NCI-H2107 (cell line): ENCODE data around the gene KCNJ6.
"Not testable (repeated sequence)": the region's sequence is repeated elsewhere in the genome, so short reads cannot be mapped to it uniquely, and the experiment has no call there.

Source experiments
- DNase-seq: peaks from one replicate; lab custom pipeline; 2025; lab: John Stamatoyannopoulos, UW

Gene KCNJ6

GRCh38 chr21:37643862-37644261 is 272.4 kb downstream of the KCNJ6 start:
- not testable (repeated sequence) for DNase-seq

- DNase-seq, result peak; percentile 26
These were observed 273.8 kb downstream of the KCNJ6 start for GRCh38 chr21:37642493-37642892.

- DNase-seq, result no peak
These were observed 276.5 kb downstream of the KCNJ6 start for GRCh38 chr21:37639756-37640155.

- DNase-seq, result no peak
These were observed 280.0 kb downstream of the KCNJ6 start for GRCh38 chr21:37636152-37636860.

GRCh38 chr21:37631319-37632117 is 284.7 kb downstream of the KCNJ6 start:
- no peak for DNase-seq

GRCh38 chr21:37630872-37631271 is 285.4 kb downstream of the KCNJ6 start:
- DNase-seq, result no peak

- DNase-seq, result no peak
These were observed 287.9 kb downstream of the KCNJ6 start for GRCh38 chr21:37628362-37628761.

GRCh38 chr21:37627561-37627960 is 288.7 kb downstream of the KCNJ6 start:
- no peak for DNase-seq

- no peak for DNase-seq
These were observed 289.2 kb downstream of the KCNJ6 start for GRCh38 chr21:37627074-37627473.

GRCh38 chr21:37626320-37626719 is 289.9 kb downstream of the KCNJ6 start:
- DNase-seq, result no peak

GRCh38 chr21:37623689-37624088 is 292.6 kb downstream of the KCNJ6 start:
- no peak for DNase-seq

- no peak for DNase-seq
These were observed 293.1 kb downstream of the KCNJ6 start for GRCh38 chr21:37623183-37623582.

- DNase-seq, result no peak
These were observed 293.5 kb downstream of the KCNJ6 start for GRCh38 chr21:37622755-37623154.

GRCh38 chr21:37620401-37620800 is 295.9 kb downstream of the KCNJ6 start:
- no peak for DNase-seq

- DNase-seq, result no peak
These were observed 296.7 kb downstream of the KCNJ6 start for GRCh38 chr21:37619464-37619974.

- no peak for DNase-seq
These were observed 298.2 kb downstream of the KCNJ6 start for GRCh38 chr21:37618081-37618480.

GRCh38 chr21:37615962-37616361 is 300.3 kb downstream of the KCNJ6 start:
- DNase-seq, result no peak

GRCh38 chr21:37614351-37614875 is 301.8 kb downstream of the KCNJ6 start:
- no peak for DNase-seq

- DNase-seq, result no peak
These were observed 309.2 kb downstream of the KCNJ6 start for GRCh38 chr21:37607081-37607480.

GRCh38 chr21:37606549-37606948 is 309.7 kb downstream of the KCNJ6 start:
- DNase-seq, result no peak

GRCh38 chr21:37605006-37605405 is 311.3 kb downstream of the KCNJ6 start:
- DNase-seq, result no peak

- no peak for DNase-seq
These were observed 313.1 kb downstream of the KCNJ6 start for GRCh38 chr21:37603129-37603528.

GRCh38 chr21:37601915-37602314 is 314.3 kb downstream of the KCNJ6 start:
- DNase-seq, result no peak
